CD14-positive monocyte (primary cell): ENCODE measurements around the gene GRK4. TPM values are rescaled to one million over a fixed set of nuclear protein-coding genes. Genes with fewer than 3 reads are reported as not detected.
A peak's percentile ranks its signal among the peaks of the same experiment; 100 is the strongest.

Experiments
- DNase-seq, 3 donors: peaks; one replicate each; pipeline ENCODE4 v3.0.0-alpha.2; 2011 to 2022
- H2AFZ ChIP-seq: 2 replicates; pipeline ENCODE4 v1.6.0; 2012; ENCODE audit warnings: mild to moderate bottlenecking, low read depth, low read length, inconsistent platforms; ENCODE audit not compliant: insufficient read depth, poor library complexity, severe bottlenecking
- H3K27ac ChIP-seq, 2 donors: 1 replicate in 1 of 2; 2 replicates in 1 of 2; pipeline ENCODE4 v1.5.1; 2012 to 2013; ENCODE audit warnings: low read length in 2 of 2, control low read depth in 1 of 2, inconsistent platforms in 1 of 2, low read depth in 1 of 2, mild to moderate bottlenecking in 1 of 2
- H3K27me3 ChIP-seq, 2 donors: one replicate each; pipeline versions ENCODE4 v1.6.0 to v1.6.1; 2011 to 2013; ENCODE audit warnings: low read length in 2 of 2; ENCODE audit not compliant: control insufficient read depth in 2 of 2, insufficient read depth in 2 of 2
- H3K36me3 ChIP-seq, 2 donors: replicated peaks in 1 of 2; 1 replicate in 1 of 2; 2 replicates in 1 of 2; pipeline versions ENCODE4 v1.5.1 to v1.6.1; 2012 to 2013; ENCODE audit warnings: low read length in 2 of 2, control low read depth in 1 of 2, inconsistent platforms in 1 of 2, mild to moderate bottlenecking in 1 of 2; ENCODE audit not compliant: insufficient read depth in 2 of 2, control insufficient read depth in 1 of 2
- H3K4me1 ChIP-seq, 2 donors: 1 replicate in 1 of 2; 2 replicates in 1 of 2; pipeline versions ENCODE4 v1.5.1 to v1.6.1; 2012 to 2013; ENCODE audit warnings: low read length in 2 of 2, control low read depth in 1 of 2, inconsistent platforms in 1 of 2, mild to moderate bottlenecking in 1 of 2, moderate library complexity in 1 of 2; ENCODE audit not compliant: insufficient read depth in 2 of 2, control insufficient read depth in 1 of 2
- H3K4me2 ChIP-seq: replicated peaks from 2 replicates; pipeline ENCODE3; 2012; ENCODE audit warnings: low read length, moderate library complexity, mild to moderate bottlenecking; ENCODE audit not compliant: poor library complexity, severe bottlenecking; ENCODE audit errors: extremely low read depth
- H3K4me3 ChIP-seq, 3 experiments: fragments of 200-600 bp in 1 of 3; sonication (generic) in 1 of 3; replicated peaks in 1 of 3; 1 replicate in 2 of 3; 2 replicates in 1 of 3; pipeline ENCODE4 v1.5.1; 2011 to 2013; ENCODE audit warnings: low read length in 3 of 3, mild to moderate bottlenecking in 3 of 3, control low read depth in 2 of 3, low read depth in 2 of 3, inconsistent platforms in 1 of 3, moderate library complexity in 1 of 3
- H3K79me2 ChIP-seq: 2 replicates; pipeline ENCODE4 v1.6.0; 2012; ENCODE audit warnings: mild to moderate bottlenecking, control low read depth, inconsistent platforms, low read length, moderate library complexity; ENCODE audit not compliant: insufficient read depth
- H3K9ac ChIP-seq: 2 replicates; pipeline ENCODE4 v1.6.0; 2017; ENCODE audit warnings: low read length, mild to moderate bottlenecking; ENCODE audit not compliant: insufficient read depth, poor library complexity, severe bottlenecking
- H3K9me3 ChIP-seq, 2 donors: replicated peaks in 1 of 2; 1 replicate in 1 of 2; 2 replicates in 1 of 2; pipeline versions ENCODE4 v1.5.1 to v1.6.1; 2012 to 2013; ENCODE audit warnings: low read length in 2 of 2, control low read depth in 1 of 2; ENCODE audit not compliant: control insufficient read depth in 1 of 2, insufficient read depth in 1 of 2
- H4K20me1 ChIP-seq: 2 replicates; pipeline ENCODE4 v1.6.0; 2012; ENCODE audit warnings: mild to moderate bottlenecking, low read length, control low read depth, moderate library complexity; ENCODE audit not compliant: insufficient read depth
- H3K27ac Mint-ChIP-seq, 7 donors: one replicate each; pipeline ENCODE4 v1.8.0; 2020; ENCODE audit warnings: mild to moderate bottlenecking in 7 of 7, mixed read lengths in 7 of 7, moderate library complexity in 6 of 7, inconsistent platforms in 2 of 7
- H3K27me3 Mint-ChIP-seq, 3 donors: one replicate each; pipeline ENCODE4 v1.8.0; 2021 to 2022; ENCODE audit warnings: low read depth in 3 of 3, mild to moderate bottlenecking in 3 of 3, mixed read lengths in 3 of 3, moderate library complexity in 3 of 3, inconsistent platforms in 1 of 3
- H3K36me3 Mint-ChIP-seq, 2 donors: one replicate each; pipeline ENCODE4 v1.8.0; 2020; ENCODE audit warnings: mixed read lengths in 2 of 2, inconsistent platforms in 1 of 2, mild to moderate bottlenecking in 1 of 2
- H3K4me1 Mint-ChIP-seq: one replicate; pipeline ENCODE4 v1.8.0; 2020; ENCODE audit warnings: mild to moderate bottlenecking, mixed read lengths
- H3K4me3 Mint-ChIP-seq, 2 donors: one replicate each; pipeline ENCODE4 v1.8.0; 2020; ENCODE audit warnings: mild to moderate bottlenecking in 2 of 2, mixed read lengths in 2 of 2, moderate library complexity in 1 of 2
- H3K9me3 Mint-ChIP-seq, 7 donors: one replicate each; pipeline ENCODE4 v1.8.0; 2020 to 2022; ENCODE audit warnings: mixed read lengths in 7 of 7, mild to moderate bottlenecking in 6 of 7, moderate library complexity in 6 of 7, inconsistent platforms in 2 of 7
- CTCF ChIP-seq: fragments of 200-600 bp; IDR thresholded peaks from one replicate; pipeline ENCODE4 v1.8.0; 2022; ENCODE audit warnings: antibody characterized with exemption, mild to moderate bottlenecking
- WGBS: methylation state at CpG from one replicate; pipeline ENCODE4 v1.1.5; 2013; ENCODE audit warnings: missing lambda C conversion rate; ENCODE audit not compliant: insufficient coverage; 5-methylcytosine and 5-hydroxymethylcytosine counted together
- intact Hi-C, 2 donors: fragments of 100-400 bp; cut with micrococcal nuclease; formaldehyde crosslinking; loops; one replicate each; pipeline versions ENCODE4 v1.15.0 to v1.15.1; 2023
- polyA plus RNA-seq, 3 donors: library from polyadenylated mRNA; depleted of rRNA in 1 of 3; unstranded in 2 of 3; stranded (reverse) in 1 of 3; fragments of 300-500 nt in 2 of 3; fragments of >200 nt in 1 of 3; fragmentation: Illumina TruSeq in 2 of 3; gene quantifications; 1 replicate in 2 of 3; 2 replicates in 1 of 3; pipeline ENCODE4 v1.2.3, GENCODE V29; 2012 to 2021

GRK4 gene
- polyA plus RNA-seq, 3 donors = 1.1 to 1.2 (median 1.2) TPM

- Histone ChIP-seq H3K36me3 (peaks cover 89 to 100% of the 10 kb centered on the region in 2 donors), H3K4me2 (no peak overlapping the region), H4K20me1 (peaks cover 15% of the 10 kb centered on the region), H2AFZ (no peak overlapping the region), H3K9ac (no peak overlapping the region), H3K79me2 (peaks cover 4% of the 10 kb centered on the region), H3K27me3 (no peaks in the 10 kb centered on the region), H3K27ac (no peak overlapping the region), H3K4me3 (no peak overlapping the region), H3K4me1 (no peaks in the 10 kb centered on the region), H3K9me3 (no peaks in the 10 kb centered on the region)
- peaks cover 0 to 1% (median 0%) of the 10 kb centered on the region in 7 donors for H3K9me3 Mint-ChIP-seq
- no peak overlapping the region for H3K4me3 Mint-ChIP-seq
- DNase-seq = no peak
- 93% methylated on average over 21 of the region's 21 CpGs for WGBS
- peaks cover under 1% of the 10 kb centered on the region for H3K4me1 Mint-ChIP-seq
- peaks cover 77 to 100% of the 10 kb centered on the region in 2 donors for H3K36me3 Mint-ChIP-seq
- TF ChIP-seq CTCF = no peak
- intact Hi-C loops = no loop called here
- H3K27ac Mint-ChIP-seq = peak overlapping the region in 3 of 7 donors; percentile 12 to 59 (median 51)
- H3K27me3 Mint-ChIP-seq = no peaks in the 10 kb centered on the region
Measured at GRCh38 chr4:2942037-2942531, 21.3 kb upstream of the GRK4 start.

GRCh38 chr4:2942532-2943363, 20.6 kb upstream of the GRK4 start:
- Histone ChIP-seq H3K9me3 (no peaks in the 10 kb centered on the region), H2AFZ (no peak overlapping the region), H4K20me1 (peaks cover 13% of the 10 kb centered on the region), H3K27ac (no peak overlapping the region), H3K36me3 (peaks cover 89 to 100% of the 10 kb centered on the region in 2 donors), H3K4me1 (no peaks in the 10 kb centered on the region), H3K27me3 (no peaks in the 10 kb centered on the region), H3K79me2 (peaks cover 1% of the 10 kb centered on the region), H3K4me3 (no peak overlapping the region), H3K4me2 (no peak overlapping the region), H3K9ac (no peak overlapping the region)
- intact Hi-C loops = no loop called here
- H3K36me3 Mint-ChIP-seq = peaks cover 82 to 100% of the 10 kb centered on the region in 2 donors
- peak overlapping the region in 6 of 7 donors; percentile 3 to 59 (median 40) for H3K27ac Mint-ChIP-seq
- peaks cover 0 to 1% (median 0%) of the 10 kb centered on the region in 7 donors for H3K9me3 Mint-ChIP-seq
- 88% methylated on average over 19 of the region's 31 CpGs for WGBS
- no peaks in the 10 kb centered on the region for H3K27me3 Mint-ChIP-seq
- H3K4me3 Mint-ChIP-seq = no peak overlapping the region
- H3K4me1 Mint-ChIP-seq = no peaks in the 10 kb centered on the region
- DNase-seq = no peak
- TF ChIP-seq CTCF = no peak
